Measurements from ENCODE around the gene ECD. TPM values are rescaled to one million over a fixed set of nuclear protein-coding genes. Genes with fewer than 3 reads are reported as not detected.
"Not testable (repeated sequence)": the region's sequence is repeated elsewhere in the genome, so short reads cannot be mapped to it uniquely, and the experiment has no call there.

The ECD gene
- polyA plus RNA-seq, 4 donors, result 37.3 to 46.9 (median 43.9) TPM

- not testable (repeated sequence) for DNase-seq (ENCODE audit: low read depth in 4 of 4, low spot score in 3 of 4)
Measured at GRCh38 chr10:73109248-73109652, 58.6 kb downstream of the ECD start.

DNA sequence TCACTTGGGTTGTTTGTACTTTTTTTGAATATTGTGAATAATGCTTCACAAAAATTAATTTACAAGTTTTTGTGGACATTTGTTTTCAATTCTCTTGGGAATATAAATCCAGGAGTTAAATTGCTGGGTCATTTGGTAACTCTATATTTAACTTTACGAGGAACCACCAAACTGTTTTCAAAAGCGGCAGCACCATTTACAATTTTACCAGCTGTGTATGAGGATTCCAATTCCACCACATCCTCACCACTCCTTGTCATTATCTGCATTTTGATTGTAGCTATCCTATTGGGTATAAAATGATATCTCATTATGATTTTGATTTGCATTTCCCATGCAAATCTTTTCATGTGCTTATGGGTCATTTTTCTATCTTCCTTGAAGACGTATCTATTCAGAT, 61.5 kb downstream of the ECD start:
- no peak for DNase-seq (ENCODE audit: low read depth in 4 of 4, low spot score in 3 of 4)

DNA sequence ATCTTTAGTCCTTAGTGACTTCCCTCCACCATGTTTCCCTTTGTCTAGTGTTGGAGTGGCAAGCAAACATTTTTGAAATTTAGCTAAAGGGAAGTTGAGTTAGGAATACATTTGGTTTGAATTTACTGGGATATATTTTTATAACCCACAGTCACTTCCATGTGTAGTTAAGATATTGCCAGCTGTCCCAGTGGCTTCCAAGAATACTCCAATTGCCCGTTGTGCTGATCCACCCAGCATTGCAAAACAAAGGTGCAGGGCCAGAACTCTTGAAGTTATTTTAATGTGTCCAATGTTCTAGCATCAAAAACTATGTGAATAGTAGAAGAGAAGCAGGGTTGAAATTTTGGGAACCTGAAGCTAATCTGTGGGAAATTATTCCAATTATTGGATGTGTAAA, 68.7 kb downstream of the ECD start:
- DNase-seq (ENCODE audit: low read depth in 4 of 4, low spot score in 3 of 4), result no peak

DNA sequence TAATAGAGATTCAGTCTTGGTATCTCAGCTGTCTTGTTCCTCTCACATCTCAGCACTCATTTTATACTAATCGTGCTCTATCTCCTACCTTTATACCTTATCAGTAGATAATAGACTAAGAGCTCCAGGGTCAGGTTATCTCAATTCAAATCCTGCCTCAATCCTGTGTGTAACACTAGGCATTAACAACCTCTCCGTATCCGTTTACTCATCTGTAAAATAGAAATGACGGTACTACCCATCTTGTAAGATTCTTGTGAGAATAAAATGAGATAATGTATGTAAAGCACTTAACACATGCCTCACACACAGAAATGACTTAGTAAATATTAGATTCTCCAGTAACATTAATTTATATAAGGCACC, 70.5 kb downstream of the ECD start:
- DNase-seq (ENCODE audit: low read depth in 4 of 4, low spot score in 3 of 4), result no peak

- DNase-seq (ENCODE audit: low read depth in 4 of 4, low spot score in 3 of 4), result peak; percentile 89 to 93 (median 92)
Measured at GRCh38 chr10:73096449-73097304, 71.1 kb downstream of the ECD start, which contains the start of gene P4HA1. P4HA1 (minus strand) TSS chr10:73096866; CDS start chr10:73074883, 21,983 bp downstream.

DNA sequence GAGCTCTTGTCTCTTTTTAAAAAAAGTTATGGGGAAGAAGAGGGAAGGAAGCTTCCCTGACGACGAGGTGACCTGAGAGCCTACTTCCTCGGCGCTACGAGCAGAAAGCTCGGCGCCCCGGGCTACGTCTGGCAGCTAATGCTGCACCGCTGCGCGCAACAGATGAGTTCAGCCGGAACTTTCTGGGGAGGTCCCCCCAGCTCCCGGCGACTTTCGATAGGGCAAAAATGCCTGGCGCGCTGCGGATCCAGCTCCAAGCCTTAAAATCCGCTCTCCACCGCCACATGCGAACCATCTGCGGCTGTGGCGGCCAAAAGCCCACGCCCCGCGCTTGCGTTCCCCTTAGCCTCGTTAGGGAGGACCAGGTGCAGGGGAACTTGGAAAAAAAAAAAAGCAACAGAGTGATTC, 71.8 kb downstream of the ECD start:
- DNase-seq (ENCODE audit: low read depth in 4 of 4, low spot score in 3 of 4), result peak in 3 of 4 donors; percentile 51 to 61 (median 60)

DNA sequence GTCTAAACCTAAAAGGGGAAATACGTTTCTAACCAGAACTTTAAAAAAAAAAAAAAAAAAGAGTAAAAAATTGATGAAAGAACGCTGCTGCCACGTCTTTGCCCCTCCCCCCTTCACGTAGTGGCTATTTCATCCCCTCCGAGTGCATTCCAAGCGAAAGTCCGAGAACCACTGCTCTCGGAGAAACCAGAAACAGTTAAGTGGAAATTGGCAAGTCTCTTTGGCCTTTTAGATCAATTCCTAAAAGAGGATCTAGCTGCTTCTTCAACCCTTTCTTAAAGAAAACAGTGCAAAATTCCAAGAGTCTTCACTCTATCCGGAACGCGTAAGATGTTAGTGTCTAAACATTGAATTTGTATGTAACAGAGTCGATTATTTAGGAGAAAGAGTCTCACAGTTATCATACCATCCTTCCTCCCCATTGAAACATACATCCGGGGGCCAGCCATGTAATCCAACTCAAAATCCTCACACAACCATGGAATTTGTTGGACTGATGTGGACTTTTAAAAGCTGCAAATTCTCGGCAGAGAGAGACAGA, 72.3 kb downstream of the ECD start:
- peak; percentile 65 to 72 (median 68) for DNase-seq (ENCODE audit: low read depth in 4 of 4, low spot score in 3 of 4)

GRCh38 chr10:73094986-73095480, 72.8 kb downstream of the ECD start:
- peak in 1 of 4 donors; percentile 8 for DNase-seq (ENCODE audit: low read depth in 4 of 4, low spot score in 3 of 4)

- DNase-seq (ENCODE audit: low read depth in 4 of 4, low spot score in 3 of 4), result peak in 1 of 4 donors; percentile 5
Measured at GRCh38 chr10:73093922-73094850, 73.6 kb downstream of the ECD start.

GRCh38 chr10:73092830-73093229, 75.0 kb downstream of the ECD start:
- no peak for DNase-seq (ENCODE audit: low read depth in 4 of 4, low spot score in 3 of 4)

DNA sequence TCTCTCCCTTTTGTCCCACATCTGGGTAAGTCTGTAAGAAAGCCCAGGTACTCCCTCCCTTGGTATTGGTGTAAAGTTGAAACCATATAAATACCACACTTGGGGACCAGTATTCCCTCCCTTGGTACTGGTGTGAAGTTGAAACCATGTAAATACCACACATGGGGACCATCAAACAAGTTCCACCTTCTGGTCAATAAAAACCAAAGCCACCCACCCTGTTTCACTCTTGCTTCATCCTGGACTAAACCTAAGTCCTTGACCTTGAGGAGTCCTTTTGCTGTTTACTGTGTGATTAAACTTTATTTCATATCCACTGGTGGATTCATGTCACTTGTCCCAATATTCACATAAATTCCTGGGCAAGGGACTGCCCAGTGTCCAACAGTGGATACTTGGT, 79.5 kb downstream of the ECD start:
- DNase-seq (ENCODE audit: low read depth in 4 of 4, low spot score in 3 of 4), result no peak

GRCh38 chr10:73086816-73087215, 81.0 kb downstream of the ECD start:
- DNase-seq (ENCODE audit: low read depth in 4 of 4, low spot score in 3 of 4), result no peak

GRCh38 chr10:73084209-73084608, 83.6 kb downstream of the ECD start:
- DNase-seq (ENCODE audit: low read depth in 4 of 4, low spot score in 3 of 4), result no peak

Other genes starting within 250 kb of the ECD start
- gene PLA2G12B, start 213.2 kb downstream of the ECD start, polyA plus RNA-seq (ENCODE audit: insufficient read length in 4 of 4), result 1 to 10 TPM; 6.7 to 8.2 (median 7.2) TPM
- 100 to 1,000 TPM in 1 of 4 donors, 10 to 100 TPM in 3; 82.7 to 110 (median 95.1) TPM for gene P4HA1, start 71.1 kb downstream of the ECD start, polyA plus RNA-seq (ENCODE audit: insufficient read length in 4 of 4)
- gene NUDT13, start 57.6 kb downstream of the ECD start, polyA plus RNA-seq (ENCODE audit: insufficient read length in 4 of 4), result 1 to 10 TPM; 4.8 to 7.0 (median 5.5) TPM
- gene FAM149B1, start 111 bp upstream of the ECD start, polyA plus RNA-seq (ENCODE audit: insufficient read length in 4 of 4), result 10 to 100 TPM; 36.9 to 45.6 (median 41.5) TPM
- gene DNAJC9, start 79.2 kb upstream of the ECD start, polyA plus RNA-seq (ENCODE audit: insufficient read length in 4 of 4), result 10 to 100 TPM; 29.4 to 32.0 (median 30.6) TPM
- 10 to 100 TPM; 76.1 to 92.3 (median 84.8) TPM for gene MRPS16, start 84.6 kb upstream of the ECD start, polyA plus RNA-seq (ENCODE audit: insufficient read length in 4 of 4)
- gene CFAP70, start 190.9 kb upstream of the ECD start, polyA plus RNA-seq (ENCODE audit: insufficient read length in 4 of 4), result 10 to 100 TPM; 11.9 to 18.7 (median 12.1) TPM
- gene ANXA7, start 246.1 kb upstream of the ECD start, polyA plus RNA-seq (ENCODE audit: insufficient read length in 4 of 4), result 10 to 100 TPM; 88.9 to 98.9 (median 96.3) TPM

Measured in right renal pelvis (tissue), 4 donors.